Dendritic cell treated with granulocyte-macrophage colony-stimulating factor and Interleukin-4, amounts not matched to agents 40 ng/mL and 50 ng/mL, for 4 days (primary cell): ENCODE results near the gene NDUFA7.

Source experiments
- H3K27ac Mint-ChIP-seq: one replicate; pipeline ENCODE4 v1.8.0; 2022; ENCODE audit warnings: mild to moderate bottlenecking, mixed read lengths
- H3K27me3 Mint-ChIP-seq: one replicate; pipeline ENCODE4 v1.8.0; 2022; ENCODE audit warnings: mild to moderate bottlenecking, mixed read lengths
- H3K36me3 Mint-ChIP-seq: one replicate; pipeline ENCODE4 v1.8.0; 2022; ENCODE audit warnings: low read depth, mixed read lengths
- H3K4me1 Mint-ChIP-seq: one replicate; pipeline ENCODE4 v1.8.0; 2022; ENCODE audit warnings: low read depth, mixed read lengths
- H3K4me3 Mint-ChIP-seq: one replicate; pipeline ENCODE4 v1.8.0; 2022; ENCODE audit warnings: mild to moderate bottlenecking, moderate library complexity, mixed read lengths
- H3K9me3 Mint-ChIP-seq: one replicate; pipeline ENCODE4 v1.8.0; 2022; ENCODE audit warnings: mixed read lengths
- intact Hi-C: fragments of 100-400 bp; cut with micrococcal nuclease; formaldehyde crosslinking; loops from one replicate; pipeline ENCODE4 v1.15.0; 2022

Gene NDUFA7

DNA sequence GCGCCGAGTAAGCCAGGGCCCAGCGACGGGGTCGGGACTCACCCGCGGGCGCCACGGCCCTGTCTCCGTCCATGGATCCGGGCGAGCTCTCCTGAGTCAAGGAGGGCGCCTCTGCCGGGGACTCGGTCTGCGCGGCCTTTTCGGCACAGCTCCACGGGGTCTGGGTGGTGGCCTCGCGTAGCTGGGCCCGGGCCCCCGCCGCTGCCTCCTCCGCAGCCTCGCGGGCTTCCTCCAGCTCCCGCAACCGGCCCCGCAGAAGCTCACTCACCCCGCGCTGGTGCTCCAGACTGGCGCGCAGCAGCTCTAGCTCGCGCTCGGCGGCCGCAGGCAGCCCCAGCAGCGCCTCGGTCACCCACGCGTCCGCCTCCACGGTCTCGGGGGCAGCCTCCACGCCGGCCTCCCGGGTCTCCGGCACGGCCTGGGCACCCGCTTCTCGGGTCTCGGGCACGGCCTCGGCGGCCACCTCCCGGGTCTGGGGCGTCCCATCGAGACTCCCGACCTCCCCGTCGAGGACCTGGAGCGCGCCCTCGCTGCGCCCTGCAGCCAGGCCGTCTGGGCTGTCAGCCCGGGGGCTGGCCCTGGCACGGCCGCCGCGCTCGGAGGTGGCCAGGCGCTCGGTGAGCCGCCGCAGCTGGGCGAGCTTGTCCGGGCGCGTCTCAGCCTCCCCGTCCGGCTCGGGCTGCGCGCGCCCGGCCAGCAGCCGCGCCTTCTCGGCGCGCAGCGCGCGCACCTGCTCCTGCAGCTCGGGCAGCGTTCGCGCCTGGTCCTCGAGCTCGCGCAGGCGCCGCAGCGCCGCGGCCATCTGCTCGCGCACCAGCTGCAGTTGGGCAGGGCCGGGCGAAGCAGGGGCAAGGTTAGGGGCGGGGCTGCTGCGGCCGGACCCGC is 13.5 kb upstream of the NDUFA7 start:
- intact Hi-C loops: no loop called here
- no peaks in the 10 kb centered on the region for H3K9me3 Mint-ChIP-seq
- H3K27ac Mint-ChIP-seq: no peak overlapping the region
- peak overlapping the region; percentile 51 for H3K4me3 Mint-ChIP-seq
- H3K4me1 Mint-ChIP-seq: peaks cover 6% of the 10 kb centered on the region
- peaks cover 79% of the 10 kb centered on the region for H3K27me3 Mint-ChIP-seq
- H3K36me3 Mint-ChIP-seq: no peaks in the 10 kb centered on the region

DNA sequence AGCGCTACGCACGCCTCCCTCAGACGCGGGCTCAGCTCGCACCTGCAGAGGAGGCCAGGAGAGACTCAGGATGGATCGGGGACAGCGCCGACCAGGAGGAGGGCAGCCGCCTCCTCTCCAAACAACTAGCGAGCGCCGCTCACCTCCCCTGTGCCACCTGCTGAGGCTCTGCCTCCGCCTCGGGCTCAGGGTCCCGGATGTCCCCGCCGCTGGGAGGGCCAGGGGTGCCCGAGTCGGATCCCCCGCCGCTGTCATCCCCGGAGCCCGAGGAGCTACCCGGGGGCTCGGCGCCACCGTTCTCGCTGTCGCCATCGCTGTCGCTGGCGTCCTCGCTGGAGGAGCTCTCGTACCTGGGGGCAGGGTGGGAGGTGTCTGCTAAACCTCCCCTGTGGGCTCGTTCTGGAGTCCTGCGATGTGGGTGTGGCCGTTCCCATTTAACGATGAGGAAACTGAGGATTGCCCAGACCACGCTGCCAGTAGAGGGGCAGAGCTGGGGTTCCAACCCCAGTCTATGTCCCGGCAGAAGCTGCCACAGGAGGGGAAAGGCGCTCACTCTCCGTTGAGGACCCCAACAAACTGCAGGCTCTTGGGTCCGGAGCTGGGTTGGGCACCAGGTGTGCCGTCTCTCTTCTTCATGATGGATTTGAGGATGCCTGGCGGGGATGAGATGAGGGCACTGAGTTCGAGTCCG is 12.7 kb upstream of the NDUFA7 start:
- H3K27me3 Mint-ChIP-seq: peaks cover 72% of the 10 kb centered on the region
- H3K4me1 Mint-ChIP-seq: peaks cover 8% of the 10 kb centered on the region
- H3K9me3 Mint-ChIP-seq: no peaks in the 10 kb centered on the region
- intact Hi-C loops: no loop called here
- no peak overlapping the region for H3K27ac Mint-ChIP-seq
- H3K4me3 Mint-ChIP-seq: no peak overlapping the region
- H3K36me3 Mint-ChIP-seq: no peaks in the 10 kb centered on the region

DNA sequence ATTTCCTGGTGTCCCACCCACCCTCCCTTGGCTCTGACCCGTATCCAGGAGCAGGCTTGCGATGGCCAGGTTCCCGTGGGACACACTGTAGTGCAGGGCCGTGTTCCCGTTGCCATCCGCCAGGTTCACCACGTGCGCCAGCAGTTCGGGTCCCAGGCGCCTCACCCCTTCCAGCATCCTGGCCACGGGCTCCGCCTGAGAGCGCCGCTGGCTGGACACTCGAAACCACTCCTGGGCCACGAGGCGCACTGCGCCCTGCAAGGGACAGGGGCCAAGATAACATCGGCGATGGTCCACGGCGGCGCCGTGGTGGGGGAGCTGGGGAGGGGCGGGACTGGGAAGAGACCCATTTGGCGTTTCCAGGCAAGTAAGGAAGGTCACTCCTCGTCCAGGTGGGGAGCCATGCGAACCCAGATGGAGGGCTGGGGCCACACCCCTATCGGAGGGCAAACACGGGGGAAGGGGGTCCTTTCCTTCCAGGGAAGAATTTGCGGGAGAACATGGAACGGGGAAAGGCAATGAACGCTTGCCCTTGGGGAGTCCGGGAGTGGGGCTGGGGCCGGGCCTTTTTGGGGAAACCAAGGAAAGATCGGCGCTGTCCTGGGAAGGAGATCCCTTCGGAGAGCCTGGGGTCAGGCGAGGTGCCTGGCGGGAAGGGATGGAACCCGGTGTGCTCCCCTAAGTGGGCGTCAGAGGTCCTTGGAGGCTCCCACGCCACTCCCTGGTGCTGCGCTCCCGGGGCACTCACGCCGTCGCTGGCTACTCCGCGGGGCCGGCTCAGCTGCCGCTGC is 12.0 kb upstream of the NDUFA7 start:
- Mint-ChIP-seq H3K36me3 (no peaks in the 10 kb centered on the region), H3K27me3 (peaks cover 74% of the 10 kb centered on the region), H3K4me3 (no peak overlapping the region), H3K4me1 (peaks cover 14% of the 10 kb centered on the region), H3K9me3 (no peaks in the 10 kb centered on the region), H3K27ac (no peak overlapping the region)
- intact Hi-C loops: no loop called here

DNA sequence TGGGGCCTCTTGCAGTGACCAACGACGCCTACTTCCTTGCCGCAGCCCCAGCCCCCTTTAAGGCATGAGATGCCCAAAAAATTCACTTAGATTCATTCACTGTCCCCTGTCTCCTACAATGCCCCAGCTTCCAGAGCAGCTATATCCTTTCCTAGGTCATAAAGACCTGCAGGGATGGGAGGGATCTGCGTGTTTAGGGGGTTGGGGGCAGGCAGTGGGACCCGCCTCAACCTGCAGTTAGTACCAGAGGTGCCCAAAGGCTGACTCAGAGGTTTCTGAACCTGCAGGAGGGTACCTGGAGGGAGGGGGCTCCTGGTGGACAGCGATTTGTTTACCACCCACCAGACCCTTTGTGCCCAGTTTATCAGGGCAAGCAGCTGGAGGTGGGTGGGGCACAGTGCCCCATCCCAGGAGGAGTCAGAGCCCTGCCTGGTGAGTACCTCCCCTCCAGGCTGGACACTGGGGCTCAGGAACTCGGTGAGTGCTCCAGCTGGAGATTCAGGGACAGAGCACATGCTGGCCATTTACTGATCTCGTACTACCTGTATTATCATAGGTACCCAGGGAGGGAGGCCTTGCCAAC is 10.2 kb upstream of the NDUFA7 start:
- no peak overlapping the region for H3K27ac Mint-ChIP-seq
- no peak overlapping the region for H3K4me3 Mint-ChIP-seq
- no peaks in the 10 kb centered on the region for H3K36me3 Mint-ChIP-seq
- intact Hi-C loops: no loop called here
- peaks cover 8% of the 10 kb centered on the region for H3K9me3 Mint-ChIP-seq
- H3K4me1 Mint-ChIP-seq: peaks cover 14% of the 10 kb centered on the region
- H3K27me3 Mint-ChIP-seq: peaks cover 73% of the 10 kb centered on the region

DNA sequence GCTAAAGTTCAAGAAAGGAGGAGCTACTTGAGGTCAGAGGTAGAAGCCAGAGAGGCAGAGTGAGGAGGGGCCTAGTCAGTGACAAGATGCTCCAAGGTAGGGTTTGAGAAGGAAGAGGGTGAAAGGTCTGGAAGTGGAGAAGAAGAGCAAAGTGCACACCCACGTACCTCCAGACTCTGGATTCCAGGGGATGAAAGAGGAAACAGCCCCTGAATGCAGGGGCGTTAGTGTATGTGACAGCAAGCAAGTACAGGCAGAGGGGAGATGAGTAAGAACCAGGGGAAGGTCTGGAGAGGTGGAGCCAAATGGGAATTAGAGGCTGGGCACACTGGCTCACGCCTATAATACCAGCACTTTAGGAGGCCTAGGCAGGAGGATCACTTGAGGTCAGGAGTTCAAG is 8.8 kb upstream of the NDUFA7 start:
- Mint-ChIP-seq H3K36me3 (no peaks in the 10 kb centered on the region), H3K27me3 (peaks cover 69% of the 10 kb centered on the region), H3K27ac (no peak overlapping the region), H3K9me3 (peaks cover 8% of the 10 kb centered on the region), H3K4me3 (no peak overlapping the region), H3K4me1 (peaks cover 14% of the 10 kb centered on the region)
- intact Hi-C loops: loop anchor here (10.0 kb wide), 1 partner anchor 65 kb away; no protein-coding TSS in a partner anchor

DNA sequence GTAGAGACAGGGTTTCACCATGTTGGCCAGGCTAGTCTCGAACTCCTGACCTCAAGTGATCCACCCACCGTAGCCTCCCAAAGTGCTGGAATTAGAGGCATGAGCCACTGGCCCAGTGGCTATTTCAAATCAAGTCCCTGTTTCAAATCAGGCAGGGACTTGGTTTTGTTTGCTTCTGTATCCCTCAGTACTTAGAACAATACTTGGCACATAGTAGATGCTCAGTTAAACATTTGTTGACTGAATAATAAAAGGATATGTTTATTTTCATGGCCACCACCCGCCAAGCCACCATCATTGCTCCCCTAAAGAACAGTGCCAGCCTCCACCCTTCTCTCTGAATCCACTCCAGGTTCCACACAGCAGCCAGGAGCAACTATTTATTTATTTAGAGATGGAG is 4.3 kb upstream of the NDUFA7 start:
- Mint-ChIP-seq H3K9me3 (peaks cover 8% of the 10 kb centered on the region), H3K4me1 (peaks cover 50% of the 10 kb centered on the region), H3K27ac (no peak overlapping the region), H3K36me3 (peaks cover 37% of the 10 kb centered on the region), H3K4me3 (no peak overlapping the region), H3K27me3 (peaks cover 36% of the 10 kb centered on the region)
- intact Hi-C loops: loop anchor here (10.0 kb wide), 1 partner anchor 61 kb away; no protein-coding TSS in a partner anchor

DNA sequence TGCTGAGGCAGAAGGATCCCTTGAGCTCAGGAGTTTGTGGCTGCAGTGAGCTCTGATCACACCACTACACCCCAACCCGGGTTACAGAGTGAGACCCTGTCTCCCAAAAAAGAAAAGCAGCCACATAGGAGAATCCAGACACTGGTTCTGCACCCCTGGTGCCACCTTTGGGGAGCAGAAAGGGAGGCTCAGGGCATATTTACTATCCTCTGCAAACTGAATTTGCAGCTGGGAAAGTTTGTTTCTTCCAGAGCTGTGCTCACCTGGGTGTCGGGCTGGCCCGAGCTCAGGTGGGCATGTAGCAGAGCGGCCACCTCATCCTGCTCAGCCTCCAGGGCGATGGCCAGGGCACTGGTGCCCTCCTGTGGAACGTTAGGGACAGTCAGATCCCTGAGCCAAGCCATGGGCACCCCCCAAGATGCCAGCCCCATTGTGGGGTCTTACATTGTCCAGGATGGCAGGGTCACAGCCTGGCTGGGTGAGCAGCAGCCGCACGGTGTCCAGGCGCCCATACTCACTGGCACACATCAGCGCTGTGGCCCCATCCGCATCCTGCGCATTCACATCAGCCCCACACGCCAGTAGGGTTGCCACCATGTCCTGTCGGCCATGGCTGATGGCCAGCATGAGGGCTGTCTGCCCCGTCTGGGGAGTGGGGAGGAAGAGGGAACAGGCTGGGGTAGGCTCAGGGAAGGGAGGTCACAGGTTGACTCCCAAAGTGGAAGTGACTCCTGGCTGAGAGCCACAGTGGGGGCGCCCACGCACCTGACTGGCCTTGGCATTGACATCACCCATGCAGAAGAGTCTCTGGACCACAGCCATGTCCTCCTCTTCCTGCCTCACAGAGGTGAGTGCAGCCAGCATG is 3.2 kb upstream of the NDUFA7 start:
- H3K36me3 Mint-ChIP-seq: peaks cover 38% of the 10 kb centered on the region
- intact Hi-C loops: loop anchor here (10.0 kb wide), 1 partner anchor 60 kb away; no protein-coding TSS in a partner anchor
- H3K4me1 Mint-ChIP-seq: peaks cover 52% of the 10 kb centered on the region
- no peak overlapping the region for H3K4me3 Mint-ChIP-seq
- peaks cover 8% of the 10 kb centered on the region for H3K9me3 Mint-ChIP-seq
- H3K27ac Mint-ChIP-seq: no peak overlapping the region
- peaks cover 30% of the 10 kb centered on the region for H3K27me3 Mint-ChIP-seq

DNA sequence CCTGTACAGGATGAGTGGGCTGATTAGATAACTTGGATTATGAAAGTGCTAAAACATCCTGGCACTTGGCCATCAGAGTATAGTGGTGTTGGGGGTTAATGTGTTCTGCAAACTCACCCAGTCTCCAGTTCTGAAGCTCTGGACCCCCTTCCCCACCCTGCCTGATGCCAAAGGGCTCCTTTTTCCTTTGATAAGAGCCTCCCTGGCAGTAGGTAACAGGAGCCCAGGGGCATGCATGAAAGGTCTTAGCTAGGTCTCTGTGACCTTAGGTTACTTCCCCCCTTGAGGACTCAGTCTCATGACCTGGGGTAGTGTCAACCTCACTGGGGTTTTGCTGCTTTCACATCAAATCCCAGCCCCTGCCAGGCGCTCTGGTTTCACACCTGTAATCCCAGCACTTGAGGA is 2.6 kb upstream of the NDUFA7 start:
- H3K27me3 Mint-ChIP-seq: peaks cover 29% of the 10 kb centered on the region
- no peak overlapping the region for H3K4me3 Mint-ChIP-seq
- peaks cover 8% of the 10 kb centered on the region for H3K9me3 Mint-ChIP-seq
- peaks cover 54% of the 10 kb centered on the region for H3K4me1 Mint-ChIP-seq
- peaks cover 38% of the 10 kb centered on the region for H3K36me3 Mint-ChIP-seq
- intact Hi-C loops: loop anchor here (10.0 kb wide), 1 partner anchor 59 kb away; no protein-coding TSS in a partner anchor
- H3K27ac Mint-ChIP-seq: no peak overlapping the region

DNA sequence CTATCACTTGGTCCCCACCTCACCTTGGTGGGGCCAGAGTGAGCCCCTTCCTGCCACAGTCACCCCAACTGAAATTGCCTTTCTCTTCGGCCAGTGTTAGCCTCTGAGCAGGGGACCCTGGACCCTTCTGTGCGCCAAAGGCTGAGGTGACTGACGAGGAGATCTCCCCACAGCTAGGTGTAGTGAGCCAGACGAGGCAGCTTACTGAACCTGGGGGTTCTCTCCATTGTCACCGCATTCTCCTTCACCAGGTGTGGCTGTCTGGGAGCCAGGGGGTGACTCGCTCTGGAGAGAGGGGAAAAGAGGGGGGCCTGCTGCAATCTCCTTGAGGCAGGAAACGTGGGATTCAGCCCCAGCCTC is 1.4 kb upstream of the NDUFA7 start:
- intact Hi-C loops: loop anchor here (10.0 kb wide), 1 partner anchor 58 kb away; no protein-coding TSS in a partner anchor
- peaks cover 8% of the 10 kb centered on the region for H3K9me3 Mint-ChIP-seq
- H3K4me3 Mint-ChIP-seq: peak overlapping the region; percentile 90
- H3K27ac Mint-ChIP-seq: peak overlapping the region; percentile 93
- peaks cover 18% of the 10 kb centered on the region for H3K27me3 Mint-ChIP-seq
- peaks cover 38% of the 10 kb centered on the region for H3K36me3 Mint-ChIP-seq
- peaks cover 47% of the 10 kb centered on the region for H3K4me1 Mint-ChIP-seq

DNA sequence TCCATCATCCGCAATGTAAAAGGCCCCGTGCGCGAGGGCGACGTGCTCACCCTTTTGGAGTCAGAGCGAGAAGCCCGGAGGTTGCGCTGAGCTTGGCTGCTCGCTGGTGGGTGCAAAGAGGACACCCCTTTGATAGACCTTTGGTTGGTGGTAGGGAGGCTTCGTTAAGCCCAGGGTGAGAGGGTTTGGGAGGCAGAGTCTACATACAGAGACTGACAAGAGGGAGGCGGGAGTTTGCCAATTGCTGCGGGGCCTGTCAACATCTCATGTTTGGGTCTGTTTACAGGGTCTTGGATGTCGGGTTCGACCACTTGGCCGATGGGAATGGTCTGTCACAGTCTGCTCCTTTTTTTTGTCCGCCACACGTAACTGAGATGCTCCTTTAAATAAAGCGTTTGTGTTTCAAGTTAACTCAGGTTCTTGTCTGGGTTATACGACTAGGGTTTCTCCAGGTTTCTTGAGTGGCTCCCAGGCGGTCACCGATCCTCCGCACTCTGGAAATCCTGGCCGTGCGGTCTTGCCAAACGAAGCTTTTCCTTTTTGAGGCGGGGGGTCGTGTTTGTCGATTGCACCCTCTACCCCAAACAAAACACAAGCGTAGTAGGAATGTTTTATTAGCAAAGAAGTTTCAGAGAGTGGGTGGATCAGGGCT is 937 bp upstream of the NDUFA7 start:
- Mint-ChIP-seq H3K9me3 (peaks cover 6% of the 10 kb centered on the region), H3K4me1 (peaks cover 47% of the 10 kb centered on the region), H3K27ac (peak overlapping the region; percentile 93), H3K36me3 (peaks cover 43% of the 10 kb centered on the region), H3K4me3 (peak overlapping the region; percentile 90), H3K27me3 (peaks cover 13% of the 10 kb centered on the region)
- intact Hi-C loops: loop anchor here (10.0 kb wide), 1 partner anchor 57 kb away; no protein-coding TSS in a partner anchor

DNA sequence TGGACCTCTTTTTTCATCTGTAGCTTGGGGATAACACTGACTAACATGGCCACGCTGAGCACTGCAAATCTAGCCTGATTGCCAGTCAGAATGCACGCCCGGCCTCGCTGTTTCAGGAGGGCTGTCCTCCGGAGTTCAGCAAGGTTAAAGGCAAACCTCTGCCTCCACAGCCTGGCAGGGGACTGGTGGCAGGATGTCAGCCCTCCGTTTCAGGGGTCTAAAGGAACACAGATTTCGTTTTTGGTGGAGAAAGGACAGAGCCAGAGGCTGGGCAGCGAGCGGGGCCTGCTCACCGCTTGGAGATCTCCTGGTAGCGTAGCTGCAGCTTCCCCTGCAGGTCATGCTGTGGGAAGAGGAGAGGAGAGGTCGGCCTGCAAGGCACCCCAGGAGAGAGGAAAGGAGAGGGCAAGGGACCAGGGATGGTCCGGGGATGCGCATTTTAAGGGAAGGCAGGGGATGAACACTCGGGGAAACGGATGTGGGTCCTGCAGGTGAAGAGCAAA is 560 bp downstream of the NDUFA7 start:
- H3K4me3 Mint-ChIP-seq: peak overlapping the region; percentile 90
- H3K27ac Mint-ChIP-seq: peak overlapping the region; percentile 93
- peaks cover 47% of the 10 kb centered on the region for H3K4me1 Mint-ChIP-seq
- H3K27me3 Mint-ChIP-seq: peaks cover under 1% of the 10 kb centered on the region
- intact Hi-C loops: loop anchor here (10.0 kb wide), 1 partner anchor 56 kb away; no protein-coding TSS in a partner anchor
- H3K36me3 Mint-ChIP-seq: peaks cover 58% of the 10 kb centered on the region
- H3K9me3 Mint-ChIP-seq: no peaks in the 10 kb centered on the region
